ENCODE measurements around the gene DCBLD2. TPM values are rescaled to one million over a fixed set of nuclear protein-coding genes. Genes with fewer than 3 reads are reported as not detected.

Gene DCBLD2
- total and polyA plus RNA-seq, 2 of the 13 experiments (the other 11 are each of a cell fraction or from before 2014, with no cell fraction given): 43.8 to 56.9 TPM

DNA sequence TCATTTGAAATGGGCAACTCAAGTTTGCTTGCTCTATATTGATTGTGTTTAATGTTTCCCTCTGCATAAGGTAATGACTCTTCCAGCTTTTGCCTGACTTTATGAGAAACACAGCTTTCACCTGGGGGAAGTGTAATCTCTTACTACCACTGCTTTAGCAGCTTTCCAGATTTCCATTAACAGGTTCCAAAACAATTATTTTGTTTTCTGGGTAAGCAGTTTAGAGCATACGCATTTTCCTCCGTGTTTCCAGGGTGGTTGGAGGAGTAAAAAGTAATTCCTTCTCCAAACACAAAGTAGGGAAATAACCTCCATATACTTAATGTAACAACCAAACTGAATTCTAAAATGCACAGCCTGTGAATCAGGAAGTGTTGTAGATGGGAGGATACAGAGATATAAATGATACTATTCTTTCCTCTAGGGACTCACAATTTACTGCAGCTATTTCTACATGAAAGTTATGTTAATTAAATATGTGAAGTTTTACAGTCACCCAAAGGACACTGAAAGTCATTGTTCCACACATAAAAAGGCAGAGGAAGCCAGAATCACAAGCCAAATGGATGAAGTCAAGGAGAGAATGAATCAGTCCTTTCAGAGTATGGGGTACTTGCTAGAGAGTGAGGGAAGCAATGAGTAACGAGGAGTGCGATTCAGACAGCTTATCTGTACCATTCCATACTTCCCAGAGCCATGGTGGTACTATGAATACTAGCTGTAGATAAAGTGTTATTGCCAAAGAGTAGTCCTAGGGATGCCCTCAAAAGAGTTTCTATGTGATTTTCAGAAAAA lies 121.8 kb downstream of the DCBLD2 start:
- TF ChIP-seq ARNT2 (CRISPR knock-in tag; IDR thresholded peaks at IDR 0.05; ENCODE audit: low read depth): no peak
- TF ChIP-seq, protein P1, sequence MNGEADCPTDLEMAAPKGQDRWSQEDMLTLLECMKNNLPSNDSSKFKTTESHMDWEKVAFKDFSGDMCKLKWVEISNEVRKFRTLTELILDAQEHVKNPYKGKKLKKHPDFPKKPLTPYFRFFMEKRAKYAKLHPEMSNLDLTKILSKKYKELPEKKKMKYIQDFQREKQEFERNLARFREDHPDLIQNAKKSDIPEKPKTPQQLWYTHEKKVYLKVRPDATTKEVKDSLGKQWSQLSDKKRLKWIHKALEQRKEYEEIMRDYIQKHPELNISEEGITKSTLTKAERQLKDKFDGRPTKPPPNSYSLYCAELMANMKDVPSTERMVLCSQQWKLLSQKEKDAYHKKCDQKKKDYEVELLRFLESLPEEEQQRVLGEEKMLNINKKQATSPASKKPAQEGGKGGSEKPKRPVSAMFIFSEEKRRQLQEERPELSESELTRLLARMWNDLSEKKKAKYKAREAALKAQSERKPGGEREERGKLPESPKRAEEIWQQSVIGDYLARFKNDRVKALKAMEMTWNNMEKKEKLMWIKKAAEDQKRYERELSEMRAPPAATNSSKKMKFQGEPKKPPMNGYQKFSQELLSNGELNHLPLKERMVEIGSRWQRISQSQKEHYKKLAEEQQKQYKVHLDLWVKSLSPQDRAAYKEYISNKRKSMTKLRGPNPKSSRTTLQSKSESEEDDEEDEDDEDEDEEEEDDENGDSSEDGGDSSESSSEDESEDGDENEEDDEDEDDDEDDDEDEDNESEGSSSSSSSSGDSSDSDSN (CRISPR knock-in tag; IDR thresholded peaks at IDR 0.05): no peak
- TF ChIP-seq ZNF446 (CRISPR knock-in tag; IDR thresholded peaks at IDR 0.05): no peak
- peaks cover 3% of the 10 kb centered on the region for H3K79me2 ChIP-seq (ENCODE audit: insufficient read depth, low read length)
- 95% methylated on average over 4 of the region's 4 CpGs for WGBS (ENCODE audit: low lambda C conversion rate)
- peaks cover 0 to 3% of the 10 kb centered on the region in 2 experiments; a peak in 2 of 5 replicates for H3K36me3 ChIP-seq (replicated peaks in 1 of 2; ENCODE audit: control insufficient read depth in 1 of 2, insufficient read depth in 2 of 2, low read length in 2 of 2)
- CTCF ChIA-PET (ENCODE audit: low intra/inter-chr PET ratio, low total read pairs): no interaction called here
- H3K4me2 ChIP-seq (ENCODE audit: low read depth, low read length): peak overlapping the region; percentile 48
- POLR2A ChIA-PET: interaction anchor here (1.4 kb wide), 1 partner anchor 48 kb away, joined by 7 read pairs; no protein-coding TSS in a partner anchor
- in situ Hi-C loops (cut with HindIII; ENCODE audit: extremely low pct_ligation_motif_present, low pct_unique_long_range_greater_than_20kb) (loop anchor here (5.0 kb wide), 1 partner anchor 47 kb away; no protein-coding TSS in a partner anchor), intact Hi-C loops (cut with micrococcal nuclease; ENCODE audit: unreplicated experiment) (loop anchor here (5.0 kb wide), 1 partner anchor 87 kb away; no protein-coding TSS in a partner anchor)
- H3K9ac ChIP-seq (ENCODE audit: insufficient read depth, low read depth, low read length): 0 out of 2 replicates have a peak overlapping the region, but pooled peaks have one; percentile 3
- peaks cover 99% of the 10 kb centered on the region for H3K4me1 ChIP-seq (ENCODE audit: insufficient read depth, low read length)
- no peaks in the 10 kb centered on the region for H4K20me1 ChIP-seq (ENCODE audit: insufficient read depth, low read length)
- ATAC-seq: no peak
- H3K27ac ChIP-seq (ENCODE audit: extremely low read length, insufficient read depth, low read length): peak overlapping the region; percentile 83
- no peaks in the 10 kb centered on the region for H3K9me3 ChIP-seq (ENCODE audit: low read length)
- no peak overlapping the region for H2AFZ ChIP-seq (ENCODE audit: low read length)
- no TSS peak for BruUV-seq (replicated peaks)
- FAIRE-seq: no peak
- H3K27me3 ChIP-seq (ENCODE audit: control insufficient read depth in 1 of 2, insufficient read depth in 2 of 2, low read length in 2 of 2): no peaks in the 10 kb centered on the region
- H3K4me3 ChIP-seq (replicated peaks in 1 of 3; ENCODE audit: insufficient read depth in 1 of 3, low read depth in 2 of 3, low read length in 3 of 3): no peak overlapping the region
- DNase-seq (ENCODE audit: low spot score): peak; percentile 41

All from HepG2 (cell line).